ENCODE data around the gene UBFD1.

DNA sequence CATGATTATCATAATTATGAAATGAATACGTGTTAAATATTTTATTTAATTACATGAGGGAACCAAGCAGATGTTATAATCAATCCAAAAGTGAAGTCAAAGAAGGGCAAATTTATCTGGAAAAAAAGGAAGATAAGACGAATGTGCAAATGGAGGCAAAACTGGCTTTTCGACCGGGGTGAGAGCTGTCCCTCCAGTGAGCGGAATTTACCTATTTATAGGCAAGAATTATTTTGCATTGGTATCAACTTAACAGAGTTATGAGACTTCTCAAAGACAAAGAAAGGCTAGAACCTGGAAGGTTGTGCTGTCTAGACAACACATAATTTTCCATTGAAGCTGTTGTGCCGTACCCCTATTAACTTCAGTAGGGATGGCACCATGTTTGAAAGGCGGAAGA, 45.8 kb upstream of the UBFD1 start:
- no peak for TF ChIP-seq YY1 (IDR thresholded peaks at IDR 0.05; ENCODE audit: low read depth)
- TF ChIP-seq, protein P1, sequence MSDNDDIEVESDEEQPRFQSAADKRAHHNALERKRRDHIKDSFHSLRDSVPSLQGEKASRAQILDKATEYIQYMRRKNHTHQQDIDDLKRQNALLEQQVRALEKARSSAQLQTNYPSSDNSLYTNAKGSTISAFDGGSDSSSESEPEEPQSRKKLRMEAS (IDR thresholded peaks at IDR 0.05), result no peak
- TF ChIP-seq, protein P2, sequence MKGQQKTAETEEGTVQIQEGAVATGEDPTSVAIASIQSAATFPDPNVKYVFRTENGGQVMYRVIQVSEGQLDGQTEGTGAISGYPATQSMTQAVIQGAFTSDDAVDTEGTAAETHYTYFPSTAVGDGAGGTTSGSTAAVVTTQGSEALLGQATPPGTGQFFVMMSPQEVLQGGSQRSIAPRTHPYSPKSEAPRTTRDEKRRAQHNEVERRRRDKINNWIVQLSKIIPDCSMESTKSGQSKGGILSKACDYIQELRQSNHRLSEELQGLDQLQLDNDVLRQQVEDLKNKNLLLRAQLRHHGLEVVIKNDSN (IDR thresholded peaks at IDR 0.05), result no peak

Measured in Ishikawa (cell line).